AG10803 (cell line): ENCODE data around the gene ADAMTS4.

ENCODE experiments used
- DNase-seq: peaks from one replicate; pipeline ENCODE4 v3.0.0; 2010; ENCODE audit warnings: low read depth
- H3K4me3 ChIP-seq: 2 replicates; pipeline ENCODE4 v1.5.1; 2011; ENCODE audit warnings: mild to moderate bottlenecking, low read length, control low read depth
- TF ChIP-seq, protein P1 (sequence below): conservative IDR thresholded peaks from 2 replicates; pipeline ENCODE4 v1.5.1; 2011; ENCODE audit warnings: mild to moderate bottlenecking, low read length, control low read depth, inconsistent platforms

The ADAMTS4 gene, protein sequence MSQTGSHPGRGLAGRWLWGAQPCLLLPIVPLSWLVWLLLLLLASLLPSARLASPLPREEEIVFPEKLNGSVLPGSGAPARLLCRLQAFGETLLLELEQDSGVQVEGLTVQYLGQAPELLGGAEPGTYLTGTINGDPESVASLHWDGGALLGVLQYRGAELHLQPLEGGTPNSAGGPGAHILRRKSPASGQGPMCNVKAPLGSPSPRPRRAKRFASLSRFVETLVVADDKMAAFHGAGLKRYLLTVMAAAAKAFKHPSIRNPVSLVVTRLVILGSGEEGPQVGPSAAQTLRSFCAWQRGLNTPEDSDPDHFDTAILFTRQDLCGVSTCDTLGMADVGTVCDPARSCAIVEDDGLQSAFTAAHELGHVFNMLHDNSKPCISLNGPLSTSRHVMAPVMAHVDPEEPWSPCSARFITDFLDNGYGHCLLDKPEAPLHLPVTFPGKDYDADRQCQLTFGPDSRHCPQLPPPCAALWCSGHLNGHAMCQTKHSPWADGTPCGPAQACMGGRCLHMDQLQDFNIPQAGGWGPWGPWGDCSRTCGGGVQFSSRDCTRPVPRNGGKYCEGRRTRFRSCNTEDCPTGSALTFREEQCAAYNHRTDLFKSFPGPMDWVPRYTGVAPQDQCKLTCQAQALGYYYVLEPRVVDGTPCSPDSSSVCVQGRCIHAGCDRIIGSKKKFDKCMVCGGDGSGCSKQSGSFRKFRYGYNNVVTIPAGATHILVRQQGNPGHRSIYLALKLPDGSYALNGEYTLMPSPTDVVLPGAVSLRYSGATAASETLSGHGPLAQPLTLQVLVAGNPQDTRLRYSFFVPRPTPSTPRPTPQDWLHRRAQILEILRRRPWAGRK

DNA sequence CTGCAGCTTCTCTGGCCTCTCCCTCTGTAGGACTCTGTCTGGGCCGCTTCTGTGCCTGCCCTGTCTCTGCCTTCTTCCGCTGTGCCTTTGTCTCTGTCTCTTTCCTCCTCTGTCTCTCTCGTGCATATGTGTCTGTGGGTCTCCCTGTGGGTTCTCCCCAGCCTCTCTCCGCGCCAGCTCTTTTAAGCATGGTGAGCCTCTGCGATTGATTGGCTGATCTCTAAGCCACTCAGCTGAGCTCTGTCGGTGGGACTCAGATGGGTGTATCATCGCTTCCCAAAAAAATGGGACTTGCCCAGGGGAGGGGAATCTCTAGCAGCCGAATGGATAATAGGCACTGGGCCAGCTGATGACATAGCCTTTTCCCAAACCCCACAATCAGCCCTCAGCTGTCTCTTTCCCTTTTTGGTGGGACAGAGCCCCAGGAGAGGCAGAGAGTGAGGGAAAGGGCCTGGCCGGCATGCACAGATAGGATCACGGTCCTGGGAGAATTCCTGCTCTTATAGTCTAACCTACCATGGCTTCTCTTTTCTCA, at the start of gene ADAMTS4:
Gene ADAMTS4 (minus strand): TSS at position 158 of the 535 bp plus-strand sequence. CDS start 427 bp downstream, outside the sequence.
- peak; percentile 90 for DNase-seq
- peak within 1 kb of the TSS; percentile 70 for H3K4me3 ChIP-seq
- TF ChIP-seq, protein P1, sequence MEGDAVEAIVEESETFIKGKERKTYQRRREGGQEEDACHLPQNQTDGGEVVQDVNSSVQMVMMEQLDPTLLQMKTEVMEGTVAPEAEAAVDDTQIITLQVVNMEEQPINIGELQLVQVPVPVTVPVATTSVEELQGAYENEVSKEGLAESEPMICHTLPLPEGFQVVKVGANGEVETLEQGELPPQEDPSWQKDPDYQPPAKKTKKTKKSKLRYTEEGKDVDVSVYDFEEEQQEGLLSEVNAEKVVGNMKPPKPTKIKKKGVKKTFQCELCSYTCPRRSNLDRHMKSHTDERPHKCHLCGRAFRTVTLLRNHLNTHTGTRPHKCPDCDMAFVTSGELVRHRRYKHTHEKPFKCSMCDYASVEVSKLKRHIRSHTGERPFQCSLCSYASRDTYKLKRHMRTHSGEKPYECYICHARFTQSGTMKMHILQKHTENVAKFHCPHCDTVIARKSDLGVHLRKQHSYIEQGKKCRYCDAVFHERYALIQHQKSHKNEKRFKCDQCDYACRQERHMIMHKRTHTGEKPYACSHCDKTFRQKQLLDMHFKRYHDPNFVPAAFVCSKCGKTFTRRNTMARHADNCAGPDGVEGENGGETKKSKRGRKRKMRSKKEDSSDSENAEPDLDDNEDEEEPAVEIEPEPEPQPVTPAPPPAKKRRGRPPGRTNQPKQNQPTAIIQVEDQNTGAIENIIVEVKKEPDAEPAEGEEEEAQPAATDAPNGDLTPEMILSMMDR, result no peak

DNA sequence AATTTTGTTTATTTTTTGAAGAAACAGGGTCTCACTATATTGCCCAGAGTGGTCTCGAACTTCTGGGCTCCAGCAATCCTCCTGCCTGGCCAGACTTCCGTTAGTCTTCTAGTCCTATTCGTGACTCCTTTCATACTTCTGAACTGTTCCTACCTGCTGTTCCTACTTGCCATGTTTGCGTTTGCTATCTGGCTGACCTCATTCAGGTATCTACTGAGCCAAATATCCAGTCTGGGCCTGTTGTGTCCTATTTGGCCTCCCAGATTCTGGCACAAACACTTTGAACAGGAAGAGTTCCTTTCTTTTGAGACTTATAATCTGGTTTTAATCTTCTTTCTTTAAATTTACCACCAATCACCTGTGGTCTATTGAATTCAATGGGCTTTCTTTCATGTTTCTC, 46.0 kb upstream of the ADAMTS4 start:
- H3K4me3 ChIP-seq, result no peak overlapping the region
- TF ChIP-seq, protein P1, result no peak
- no peak for DNase-seq

DNA sequence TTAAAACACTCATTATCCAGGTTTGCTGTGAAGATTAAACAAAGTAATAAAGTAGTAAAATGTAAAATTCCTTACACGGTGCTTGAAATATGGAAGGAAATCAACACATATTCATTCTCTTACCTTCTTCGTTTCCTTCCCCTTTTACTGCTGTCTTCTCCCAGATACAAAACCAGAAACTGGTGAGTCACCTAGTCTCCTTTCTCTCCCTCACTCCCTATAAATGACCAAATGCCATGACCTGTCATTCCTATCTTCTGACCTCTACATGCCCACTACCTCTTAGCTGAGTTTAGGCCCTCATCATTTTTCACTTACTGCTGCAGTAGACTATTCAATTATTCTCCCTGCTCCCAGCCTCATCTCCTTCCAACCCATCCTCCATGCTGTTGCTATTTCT, 43.5 kb upstream of the ADAMTS4 start:
- DNase-seq, result no peak
- TF ChIP-seq, protein P1, result no peak
- H3K4me3 ChIP-seq, result no peak overlapping the region

DNA sequence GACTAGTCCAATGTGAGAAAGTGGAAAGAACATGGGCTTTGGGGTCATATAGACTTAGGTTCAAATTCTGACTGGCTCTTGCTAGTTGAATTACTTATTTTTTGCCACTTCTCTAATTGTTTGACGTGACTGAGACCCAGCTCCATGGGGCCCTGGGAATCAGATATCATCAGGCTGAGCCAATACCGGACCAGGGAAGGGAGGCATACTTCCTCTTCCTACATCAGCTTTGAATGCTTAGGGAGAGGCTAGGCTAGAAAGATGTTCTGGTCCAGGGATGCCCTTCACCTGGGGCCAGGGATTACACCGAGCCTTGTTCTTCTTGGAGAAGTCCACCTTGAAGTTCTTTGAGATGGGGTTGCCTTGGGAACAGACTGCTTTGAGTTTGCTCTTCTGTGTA, 42.8 kb upstream of the ADAMTS4 start:
- DNase-seq, result no peak
- TF ChIP-seq, protein P1, result no peak
- H3K4me3 ChIP-seq, result no peak overlapping the region

DNA sequence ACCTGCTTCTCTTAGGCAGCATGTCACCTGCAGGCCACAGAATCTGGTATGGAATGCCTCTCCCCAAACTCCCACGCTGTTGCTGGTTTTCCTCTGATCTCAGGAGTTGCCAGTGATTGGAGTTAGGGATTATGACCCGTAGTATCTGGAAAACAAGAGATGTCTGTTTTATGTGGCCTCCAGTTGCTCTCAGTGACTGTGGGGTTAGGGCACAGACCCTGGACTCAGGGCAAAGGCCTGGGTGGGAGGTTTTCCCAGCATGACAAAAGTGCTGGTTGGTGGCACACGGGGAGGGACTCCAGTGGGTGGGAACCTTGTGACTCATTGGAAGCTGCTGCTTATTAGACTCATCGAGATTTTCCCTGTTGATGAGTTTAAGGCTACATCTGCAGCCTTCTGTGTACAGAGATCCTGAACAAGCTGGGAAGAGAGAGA, 39.2 kb upstream of the ADAMTS4 start, which contains the start of gene NR1I3:
Gene NR1I3 (minus strand): TSS at position 165 of the 435 bp plus-strand sequence. CDS start 1,638 bp downstream, outside the sequence.
- H3K4me3 ChIP-seq, result no peak within 1 kb of the TSS
- TF ChIP-seq, protein P1, result no peak
- DNase-seq, result no peak

DNA sequence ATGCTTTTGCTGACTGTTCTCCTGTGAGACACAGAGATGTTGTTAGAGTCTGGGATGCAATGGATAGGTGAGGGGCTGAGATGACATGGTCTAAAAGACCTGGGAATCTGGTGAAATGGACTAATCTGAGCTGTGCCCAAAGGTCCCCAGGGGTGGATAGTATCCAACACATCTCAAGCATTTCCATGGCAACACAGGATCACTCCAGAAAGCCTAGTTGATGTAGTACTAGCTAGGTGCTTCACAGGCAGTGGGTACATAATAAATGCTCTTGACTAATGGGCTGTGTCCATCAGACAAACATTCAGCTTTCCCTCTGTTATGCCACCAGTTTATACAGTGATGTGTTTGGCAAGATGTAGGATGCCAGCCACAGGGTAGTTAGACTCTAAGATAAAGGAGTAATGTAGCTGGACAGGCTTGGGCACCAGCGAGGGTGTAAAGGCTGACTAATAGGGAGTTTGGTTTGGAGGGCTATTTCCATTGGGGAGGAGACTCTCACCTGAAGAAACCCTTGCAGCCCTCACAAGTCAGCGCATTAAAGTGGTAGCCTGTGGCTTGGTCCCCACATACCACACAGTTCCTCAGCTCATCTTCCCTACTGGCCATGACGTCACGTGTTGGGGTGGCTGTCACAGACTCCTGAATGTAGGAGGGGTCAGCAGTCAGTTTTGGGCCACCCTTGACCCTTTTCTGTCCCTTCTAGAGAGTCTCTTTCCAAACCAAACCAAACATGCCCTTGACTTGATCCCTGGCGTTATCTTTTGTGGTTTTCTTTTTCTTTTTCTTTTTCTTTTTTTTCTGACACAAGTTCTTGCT, 37.3 kb upstream of the ADAMTS4 start:
- no peak for DNase-seq
- no peak overlapping the region for H3K4me3 ChIP-seq
- TF ChIP-seq, protein P1, result no peak
